ENCODE data around the gene NAGLU.

NAGLU gene

DNA sequence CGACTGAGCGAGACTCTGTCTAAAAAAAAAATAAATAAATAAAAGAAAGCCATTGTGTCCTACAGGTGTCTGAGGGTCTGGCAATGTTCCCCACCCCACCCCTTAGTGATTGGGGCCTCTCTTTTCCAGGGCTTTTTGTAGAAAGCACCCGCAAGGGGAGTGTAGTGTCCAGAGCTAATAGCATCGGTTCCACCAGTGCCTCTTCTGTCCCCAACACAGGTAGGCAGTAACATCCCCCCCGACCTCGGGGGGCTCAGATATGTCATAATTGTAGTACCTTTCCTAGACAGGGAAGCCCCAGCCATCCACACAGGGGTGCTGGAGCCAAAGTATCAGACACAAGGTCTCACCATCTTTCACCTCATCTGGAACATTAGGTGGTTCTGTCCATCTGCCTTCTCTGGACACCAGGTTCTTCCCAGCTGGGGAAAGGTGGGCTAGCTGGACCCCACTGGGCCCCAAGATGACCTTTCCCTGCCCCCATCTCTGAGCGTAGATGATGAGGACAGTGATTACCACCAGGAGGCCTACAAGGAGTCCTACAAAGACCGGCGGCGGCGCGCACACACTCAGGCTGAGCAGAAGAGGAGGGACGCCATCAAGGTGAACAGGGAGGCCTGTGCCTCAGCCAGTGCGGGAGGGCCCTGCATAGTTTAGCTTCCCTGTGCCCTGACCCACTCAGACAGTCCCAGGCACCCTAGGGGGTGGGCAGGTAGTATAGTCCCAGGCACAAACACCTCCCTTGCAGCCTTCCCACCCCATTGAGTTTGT, 32.5 kb downstream of the NAGLU start:
- peak overlapping the region; percentile 93 for H3K27ac ChIP-seq
- no peak for TF ChIP-seq CTCF (IDR thresholded peaks at IDR 0.05)
- TF ChIP-seq ZFX (IDR thresholded peaks at IDR 0.05; ENCODE audit: borderline replicate concordance): no peak

GRCh38 chr17:42571435-42572225, 35.6 kb downstream of the NAGLU start:
- TF ChIP-seq ZFX (IDR thresholded peaks at IDR 0.05; ENCODE audit: borderline replicate concordance): no peak
- TF ChIP-seq CTCF (IDR thresholded peaks at IDR 0.05): no peak
- H3K27ac ChIP-seq: peak overlapping the region; percentile 31

DNA sequence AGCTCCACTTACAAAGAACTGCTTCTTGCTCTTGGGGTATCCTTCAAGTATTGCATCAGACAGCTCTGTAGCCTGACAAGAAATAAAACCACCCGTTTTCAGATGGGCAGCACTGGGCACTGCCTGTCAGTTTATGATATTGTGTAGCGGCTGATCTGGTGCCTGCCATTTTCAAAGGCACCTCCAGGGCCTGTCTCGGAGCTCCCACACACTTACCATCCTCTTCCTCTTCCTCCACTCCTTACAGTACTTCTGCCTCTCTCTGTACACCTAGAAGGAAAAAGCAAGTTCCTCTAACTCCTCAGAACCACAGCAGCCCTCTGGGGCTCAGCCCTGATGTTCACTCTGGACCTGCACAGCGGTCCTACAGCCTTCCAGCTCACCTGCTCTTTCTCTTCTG, 37.1 kb downstream of the NAGLU start:
- no peak for TF ChIP-seq ZFX (IDR thresholded peaks at IDR 0.05; ENCODE audit: borderline replicate concordance)
- no peak for TF ChIP-seq CTCF (IDR thresholded peaks at IDR 0.05)
- peak overlapping the region; percentile 31 for H3K27ac ChIP-seq

GRCh38 chr17:42574463-42574862, 38.4 kb downstream of the NAGLU start:
- no peak overlapping the region for H3K27ac ChIP-seq
- no peak for TF ChIP-seq CTCF (IDR thresholded peaks at IDR 0.05)
- no peak for TF ChIP-seq ZFX (IDR thresholded peaks at IDR 0.05; ENCODE audit: borderline replicate concordance)

- TF ChIP-seq ZFX (IDR thresholded peaks at IDR 0.05; ENCODE audit: borderline replicate concordance) (no peak), CTCF (IDR thresholded peaks at IDR 0.05) (no peak)
- peak overlapping the region; percentile 89 for H3K27ac ChIP-seq
Observed at GRCh38 chr17:42577140-42577531, 41.1 kb downstream of the NAGLU start.

GRCh38 chr17:42577532-42578281, 41.7 kb downstream of the NAGLU start, which contains the start of gene PSMC3IP:
PSMC3IP (minus strand) TSS chr17:42577729; CDS start chr17:42577686, 43 bp downstream.
- H3K27ac ChIP-seq: peak within 1 kb of the TSS; percentile 89
- TF ChIP-seq ZFX (IDR thresholded peaks at IDR 0.05; ENCODE audit: borderline replicate concordance): no peak
- TF ChIP-seq CTCF (IDR thresholded peaks at IDR 0.05): peak; percentile 43; the same call in 1 of the 2 replicates
